CD4-positive, alpha-beta T cell treated with Interleukin-17A for 4 hours (primary cell): ENCODE results near the gene TMUB2.

Experiments used
- DNase-seq: peaks from one replicate; pipeline ENCODE4 v3.0.0-alpha.2; 2020; ENCODE audit warnings: mixed read lengths

TMUB2 gene

GRCh38 chr17:44203731-44204440 is 17.1 kb downstream of the TMUB2 start:
- peak; percentile 61 for DNase-seq

GRCh38 chr17:44204441-44204882 is 17.7 kb downstream of the TMUB2 start:
- DNase-seq, result no peak

- DNase-seq, result no peak
Measured at GRCh38 chr17:44205962-44206824, 19.4 kb downstream of the TMUB2 start.

- DNase-seq, result no peak
Measured at GRCh38 chr17:44206825-44207155, 20.0 kb downstream of the TMUB2 start.

- DNase-seq, result no peak
Measured at GRCh38 chr17:44207319-44207718, 20.5 kb downstream of the TMUB2 start.

- DNase-seq, result no peak
Measured at GRCh38 chr17:44207743-44208142, 21.0 kb downstream of the TMUB2 start.

GRCh38 chr17:44209786-44210341 is 23.1 kb downstream of the TMUB2 start:
- DNase-seq, result no peak

GRCh38 chr17:44210342-44211192 is 23.8 kb downstream of the TMUB2 start:
- peak; percentile 94 for DNase-seq

- no peak for DNase-seq
Measured at GRCh38 chr17:44211281-44212265, 24.8 kb downstream of the TMUB2 start.

GRCh38 chr17:44212507-44213402 is 26.0 kb downstream of the TMUB2 start:
- no peak for DNase-seq

GRCh38 chr17:44213403-44214229 is 26.8 kb downstream of the TMUB2 start:
- DNase-seq, result no peak

GRCh38 chr17:44214230-44214494 is 27.4 kb downstream of the TMUB2 start:
- no peak for DNase-seq

GRCh38 chr17:44214896-44215295 is 28.1 kb downstream of the TMUB2 start:
- no peak for DNase-seq

- DNase-seq, result peak; percentile 72
Measured at GRCh38 chr17:44216173-44216572, 29.4 kb downstream of the TMUB2 start.

- peak; percentile 23 for DNase-seq
Measured at GRCh38 chr17:44216694-44217093, 29.9 kb downstream of the TMUB2 start.

- peak; percentile 25 for DNase-seq
Measured at GRCh38 chr17:44217738-44218343, 31.1 kb downstream of the TMUB2 start.

- DNase-seq, result peak; percentile 92
Measured at GRCh38 chr17:44218344-44219107, 31.8 kb downstream of the TMUB2 start.

- peak; percentile 75 for DNase-seq
Measured at GRCh38 chr17:44219108-44219615, 32.4 kb downstream of the TMUB2 start.
